H9 (cell line): ENCODE results near the gene DCX. TPM values are rescaled to one million over a fixed set of nuclear protein-coding genes. Genes with fewer than 3 reads are reported as not detected.
A peak's percentile ranks its signal among the peaks of the same experiment; 100 is the strongest.

ENCODE experiments used
- DNase-seq: peaks from one replicate; pipeline ENCODE4 v3.0.0-alpha.2; 2017
- H2AFZ ChIP-seq: one replicate; pipeline ENCODE4 v1.6.1; 2013; ENCODE audit warnings: mild to moderate bottlenecking, low read length, control low read depth, moderate library complexity
- H2AK5ac ChIP-seq: 2 replicates; pipeline ENCODE4 v1.6.1; 2013; ENCODE audit warnings: low read length, control low read depth, mixed read lengths; ENCODE audit not compliant: insufficient read length
- H2BK120ac ChIP-seq: one replicate; pipeline ENCODE4 v1.6.1; 2013; ENCODE audit warnings: low read depth, mild to moderate bottlenecking, low read length, control low read depth, inconsistent platforms; ENCODE audit not compliant: poor library complexity, severe bottlenecking
- H2BK12ac ChIP-seq: 2 replicates; pipeline ENCODE4 v1.6.1; 2013; ENCODE audit warnings: low read length, control low read depth, mixed read lengths, low read depth; ENCODE audit not compliant: insufficient read length
- H2BK15ac ChIP-seq: 2 replicates; pipeline ENCODE4 v1.6.1; 2013; ENCODE audit warnings: low read depth, low read length, control low read depth
- H2BK20ac ChIP-seq: one replicate; pipeline ENCODE4 v1.6.1; 2013; ENCODE audit warnings: low read depth, mild to moderate bottlenecking, low read length, control low read depth, inconsistent platforms; ENCODE audit not compliant: poor library complexity, severe bottlenecking
- H2BK5ac ChIP-seq: 2 replicates; pipeline ENCODE4 v1.6.1; 2013; ENCODE audit warnings: low read length, control low read depth, mixed read lengths; ENCODE audit not compliant: insufficient read length
- H3K14ac ChIP-seq: 2 replicates; pipeline ENCODE4 v1.6.1; 2013; ENCODE audit warnings: low read length, control low read depth; ENCODE audit not compliant: insufficient read depth
- H3K18ac ChIP-seq: 2 replicates; pipeline ENCODE4 v1.6.1; 2013; ENCODE audit warnings: low read depth, mild to moderate bottlenecking, mixed read lengths, low read length, control low read depth; ENCODE audit not compliant: insufficient read length
- H3K23ac ChIP-seq: 2 replicates; pipeline ENCODE4 v1.6.1; 2013; ENCODE audit warnings: low read length, control low read depth, mixed read lengths, low read depth; ENCODE audit not compliant: insufficient read length
- H3K23me2 ChIP-seq: 2 replicates; pipeline ENCODE4 v1.6.1; 2013; ENCODE audit warnings: low read depth, mild to moderate bottlenecking, mixed read lengths, low read length, control low read depth; ENCODE audit not compliant: insufficient read length, poor library complexity, severe bottlenecking
- H3K27ac ChIP-seq: 2 replicates; pipeline ENCODE4 v1.5.1; 2013; ENCODE audit warnings: low read length, control low read depth, mixed read lengths, low read depth; ENCODE audit not compliant: insufficient read length
- H3K27me3 ChIP-seq: 2 replicates; pipeline ENCODE4 v1.6.1; 2013; ENCODE audit warnings: low read length, control low read depth, inconsistent platforms; ENCODE audit not compliant: insufficient read depth
- H3K4ac ChIP-seq: 2 replicates; pipeline ENCODE4 v1.6.1; 2013; ENCODE audit warnings: low read depth, mild to moderate bottlenecking, control low read depth, inconsistent platforms, low read length, moderate library complexity
- H3K4me1 ChIP-seq: 2 replicates; pipeline ENCODE4 v1.6.1; 2013; ENCODE audit warnings: low read length, control low read depth, inconsistent platforms; ENCODE audit not compliant: insufficient read depth
- H3K4me2 ChIP-seq: 2 replicates; pipeline ENCODE4 v1.6.1; 2013; ENCODE audit warnings: low read length, control low read depth, mixed read lengths; ENCODE audit not compliant: insufficient read length, insufficient read depth
- H3K56ac ChIP-seq: 2 replicates; pipeline ENCODE4 v1.6.1; 2013; ENCODE audit warnings: low read depth, mild to moderate bottlenecking, mixed read lengths, low read length, control low read depth; ENCODE audit not compliant: insufficient read length
- H3K79me1 ChIP-seq: 2 replicates; pipeline ENCODE4 v1.6.1; 2013; ENCODE audit warnings: low read depth, mild to moderate bottlenecking, moderate library complexity, low read length, control low read depth, inconsistent platforms; ENCODE audit not compliant: insufficient read depth, poor library complexity, severe bottlenecking
- H3K79me2 ChIP-seq: 2 replicates; pipeline ENCODE4 v1.6.1; 2013; ENCODE audit warnings: low read length, control low read depth, inconsistent platforms; ENCODE audit not compliant: insufficient read depth
- H3K9ac ChIP-seq: 2 replicates; pipeline ENCODE4 v1.6.1; 2013; ENCODE audit warnings: low read length, control low read depth, mixed read lengths; ENCODE audit not compliant: insufficient read length; ENCODE audit errors: extremely low read depth
- H3K9me3 ChIP-seq: one replicate; pipeline ENCODE4 v1.6.1; 2013; ENCODE audit warnings: low read depth, low read length, inconsistent platforms; ENCODE audit not compliant: control insufficient read depth
- H3T11ph ChIP-seq: one replicate; pipeline ENCODE4 v1.6.1; 2013; ENCODE audit warnings: mild to moderate bottlenecking, low read length, control low read depth, inconsistent platforms
- H4K20me1 ChIP-seq: one replicate; pipeline ENCODE4 v1.6.1; 2013; ENCODE audit not compliant: control insufficient read depth, insufficient read length, insufficient read depth
- H4K5ac ChIP-seq: 2 replicates; pipeline ENCODE4 v1.6.1; 2013; ENCODE audit warnings: low read depth, mild to moderate bottlenecking, mixed read lengths, low read length, control low read depth; ENCODE audit not compliant: insufficient read length
- H4K8ac ChIP-seq: replicated peaks from 2 replicates; pipeline ENCODE4 v1.6.1; 2013; ENCODE audit warnings: low read length, control low read depth, mixed read lengths, low read depth; ENCODE audit not compliant: insufficient read length
- H4K91ac ChIP-seq: 2 replicates; pipeline ENCODE4 v1.6.1; 2013; ENCODE audit warnings: low read depth, mild to moderate bottlenecking, moderate library complexity, mixed read lengths, low read length, control low read depth; ENCODE audit not compliant: insufficient read length
- H3K27ac Mint-ChIP-seq, 3 experiments: 2 replicates in 2 of 3; 3 replicates in 1 of 3; pipeline ENCODE4 v1.8.0; 2020 to 2021; ENCODE audit warnings: mixed read lengths in 3 of 3, mild to moderate bottlenecking in 1 of 3, moderate library complexity in 1 of 3
- H3K27me3 Mint-ChIP-seq: 2 replicates; pipeline ENCODE4 v1.8.0; 2021; ENCODE audit warnings: low read depth, mild to moderate bottlenecking, moderate library complexity, mixed read lengths
- H3K36me3 Mint-ChIP-seq, 3 experiments: 2 replicates in 2 of 3; 3 replicates in 1 of 3; pipeline ENCODE4 v1.8.0; 2020 to 2021; ENCODE audit warnings: low read depth in 3 of 3, mixed read lengths in 3 of 3; ENCODE audit not compliant: insufficient read depth in 1 of 3
- H3K4me1 Mint-ChIP-seq, 2 experiments: 2 replicates each; pipeline ENCODE4 v1.8.0; 2020; ENCODE audit warnings: mixed read lengths in 2 of 2
- H3K4me3 Mint-ChIP-seq, 2 experiments: 2 replicates in 1 of 2; 3 replicates in 1 of 2; pipeline ENCODE4 v1.8.0; 2020 to 2021; ENCODE audit warnings: mild to moderate bottlenecking in 2 of 2, mixed read lengths in 2 of 2, moderate library complexity in 1 of 2
- H3K9me3 Mint-ChIP-seq, 2 experiments: 2 replicates in 1 of 2; 3 replicates in 1 of 2; pipeline ENCODE4 v1.8.0; 2020; ENCODE audit warnings: mild to moderate bottlenecking in 2 of 2, mixed read lengths in 2 of 2, moderate library complexity in 1 of 2
- CTCF ChIP-seq: fragments of 200-600 bp; sonication (generic); conservative IDR thresholded peaks from 3 replicates; pipeline ENCODE4 v1.8.0; 2021; ENCODE audit warnings: antibody characterized with exemption, mild to moderate bottlenecking
- WGBS: extraction: QIAGEN DNeasy Blood & Tissue Kit; methylation state at CpG from one replicate; pipeline ENCODE4 v1.1.7; 2013; ENCODE audit warnings: missing lambda C conversion rate, low lambda C conversion rate, mixed read lengths; ENCODE audit not compliant: insufficient read length; ENCODE audit errors: extremely low coverage; 5-methylcytosine and 5-hydroxymethylcytosine counted together
- total RNA-seq: library from RNA; stranded (reverse); gene quantifications from 2 replicates; pipeline ENCODE4 v1.2.1, GENCODE V29; 2021

The DCX gene
- total RNA-seq, 1 experiment from 2014 or later, result 2.0 TPM

DNA sequence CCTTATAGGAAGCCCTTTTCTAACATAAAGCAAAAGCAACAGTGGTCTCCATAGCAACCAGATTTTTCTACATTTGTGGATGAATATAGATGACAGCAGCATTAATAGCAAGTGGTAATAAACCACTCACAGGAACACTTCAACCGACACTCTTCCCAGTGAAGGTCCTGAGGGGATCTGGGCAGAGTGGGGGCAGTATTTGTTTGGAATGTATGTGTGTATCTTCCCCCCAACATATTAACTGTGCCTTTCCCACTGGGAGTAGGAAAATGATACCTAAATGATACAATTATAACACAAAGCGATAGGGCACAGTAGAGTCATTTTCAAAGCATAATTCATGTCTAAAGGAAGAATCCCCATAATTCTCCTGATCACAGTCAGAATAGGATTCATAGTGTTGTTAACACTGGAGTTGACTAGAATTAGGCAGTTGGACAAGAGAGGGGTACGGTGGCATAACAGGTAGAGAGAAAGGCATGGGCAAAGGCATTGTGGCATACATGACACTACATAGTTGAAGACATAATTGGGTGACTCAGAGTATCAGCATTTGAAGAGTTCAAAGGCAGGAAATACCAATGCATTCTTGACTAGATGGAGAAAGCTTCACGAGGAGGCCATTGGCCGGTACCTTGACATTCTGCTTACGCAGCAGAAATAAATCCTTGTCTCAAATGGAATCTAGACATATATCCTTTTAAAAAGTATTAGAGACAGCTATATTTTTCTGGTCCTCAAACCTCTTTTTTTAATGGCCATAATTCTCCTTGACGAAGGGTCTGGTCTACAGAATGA is 156.9 kb downstream of the DCX start:
- Histone ChIP-seq H3K4ac (no peak overlapping the region), H3K23me2 (no peaks in the 10 kb centered on the region), H4K5ac (no peak overlapping the region), H3K18ac (no peak overlapping the region), H2BK12ac (no peak overlapping the region), H3K27me3 (no peaks in the 10 kb centered on the region), H4K91ac (no peak overlapping the region), H3T11ph (no peak overlapping the region), H3K9ac (no peak overlapping the region), H3K14ac (no peak overlapping the region), H2AK5ac (peak overlapping the region; percentile 71), H2BK120ac (no peak overlapping the region), H2AFZ (no peak overlapping the region), H3K4me1 (peaks cover 4% of the 10 kb centered on the region; the same call in 1 of the 2 replicates), H4K20me1 (no peaks in the 10 kb centered on the region), H2BK5ac (no peak overlapping the region), H3K27ac (no peak overlapping the region), H3K79me1 (no peaks in the 10 kb centered on the region), H3K4me2 (no peak overlapping the region), H3K79me2 (no peaks in the 10 kb centered on the region), H2BK15ac (no peak overlapping the region), H4K8ac (no peak overlapping the region), H3K23ac (no peak overlapping the region), H3K56ac (no peak overlapping the region), H2BK20ac (peak overlapping the region; percentile 26), H3K9me3 (no peaks in the 10 kb centered on the region)
- Mint-ChIP-seq H3K27me3 (no peaks in the 10 kb centered on the region), H3K4me3 (no peak overlapping the region), H3K27ac (no peak overlapping the region), H3K4me1 (peaks cover 8 to 9% of the 10 kb centered on the region in 2 experiments), H3K9me3 (no peaks in the 10 kb centered on the region), H3K36me3 (no peaks in the 10 kb centered on the region)
- TF ChIP-seq CTCF, result no peak
- no CpG with 5 or more reads among the region's 7 CpGs for WGBS
- DNase-seq, result no peak
